GM21737 (cell line): ENCODE measurements around the gene PARL.
"Not testable (repeated sequence)": the region's sequence is repeated elsewhere in the genome, so short reads cannot be mapped to it uniquely, and the experiment has no call there.

ENCODE experiments used
- ATAC-seq: cut with Tn5 transposase; IDR thresholded peaks from one replicate; pipeline ENCODE4 v1.9.1; 2021; ENCODE audit warnings: mild to moderate bottlenecking, moderate library complexity; ENCODE audit not compliant: unreplicated experiment

PARL gene

DNA sequence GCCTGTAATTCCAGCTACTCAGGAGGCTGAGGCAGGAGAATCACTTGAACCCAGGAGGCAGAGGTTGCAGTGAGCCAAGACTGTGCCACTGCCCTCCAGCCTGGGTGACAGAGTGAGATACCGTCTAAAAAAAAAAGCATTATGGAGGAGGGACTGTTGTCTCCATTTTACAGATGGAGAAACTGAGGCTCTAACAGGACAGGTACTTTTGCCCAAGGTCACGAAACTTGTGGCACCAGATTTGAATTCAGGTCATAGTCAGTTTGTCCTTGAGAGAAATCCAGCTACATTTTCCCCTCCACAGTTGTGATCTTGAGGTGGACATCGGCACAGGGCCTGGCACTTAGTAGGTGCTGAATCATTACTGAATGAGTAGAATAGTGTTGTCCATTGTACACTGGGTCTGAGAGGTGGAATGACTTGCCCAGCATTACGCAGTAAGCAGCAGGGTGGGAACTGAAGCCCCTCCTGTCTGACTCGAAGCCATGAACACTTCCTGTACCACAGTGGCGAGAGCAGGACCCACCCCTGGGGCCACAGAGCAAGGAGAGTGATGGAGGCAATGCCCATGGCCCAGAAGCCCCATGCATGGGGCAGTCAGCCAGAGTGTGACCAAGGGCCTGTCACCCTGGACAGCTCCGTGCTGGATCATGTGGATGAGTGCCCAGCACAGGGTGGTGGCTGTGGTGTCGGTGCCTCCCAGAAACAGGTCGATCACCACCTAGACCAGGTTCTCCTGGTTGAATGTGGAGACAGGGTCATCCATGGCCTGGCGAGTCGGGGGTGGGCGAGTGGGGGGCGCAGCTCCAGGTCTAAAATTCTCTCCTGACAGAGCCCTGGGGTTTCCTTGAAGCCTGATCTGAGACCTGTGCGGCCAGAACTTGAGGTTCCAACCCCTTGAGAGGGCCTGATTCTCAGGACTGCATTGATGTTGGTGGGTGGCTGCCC is 20.4 kb upstream of the PARL start:
- ATAC-seq = no peak

DNA sequence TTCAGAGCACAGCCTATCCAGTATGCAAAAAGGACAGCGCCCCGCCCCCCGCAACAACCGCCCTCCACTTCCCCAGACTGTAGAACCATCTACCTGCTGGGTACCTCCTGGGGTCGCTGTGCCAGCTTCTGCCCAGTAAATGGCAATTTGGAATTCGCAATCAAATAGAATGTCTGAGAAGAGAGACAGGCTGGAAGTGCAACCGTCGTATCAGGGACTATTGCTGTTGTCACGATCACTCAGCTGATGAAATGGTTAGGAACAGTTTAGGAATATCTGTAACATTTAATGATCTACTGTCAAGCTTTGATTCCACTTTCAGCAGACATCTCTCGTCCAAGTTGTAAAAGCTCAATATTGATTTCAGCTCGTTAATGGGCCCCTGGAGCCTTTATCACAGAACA is 13.3 kb upstream of the PARL start:
- ATAC-seq = no peak

DNA sequence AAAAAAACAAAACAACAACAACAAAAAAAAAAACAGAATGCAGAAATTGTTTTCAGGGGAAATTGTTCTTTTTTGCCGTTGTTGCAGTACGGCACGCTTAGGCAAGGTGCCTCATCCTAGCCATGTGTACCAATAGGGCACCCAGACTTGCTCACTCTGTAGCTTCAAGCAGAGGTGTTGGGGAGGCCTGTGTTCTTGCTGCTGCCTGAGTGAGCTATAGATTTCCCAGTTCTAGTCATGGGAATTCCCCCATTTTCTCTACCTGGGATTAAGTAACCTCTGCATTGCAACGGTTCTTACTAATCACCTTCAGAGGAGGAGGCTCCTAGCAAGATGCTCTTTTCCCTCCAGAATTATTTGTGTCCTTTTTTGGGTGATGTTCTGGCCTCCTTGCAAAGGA is 12.9 kb upstream of the PARL start:
- no peak for ATAC-seq

DNA sequence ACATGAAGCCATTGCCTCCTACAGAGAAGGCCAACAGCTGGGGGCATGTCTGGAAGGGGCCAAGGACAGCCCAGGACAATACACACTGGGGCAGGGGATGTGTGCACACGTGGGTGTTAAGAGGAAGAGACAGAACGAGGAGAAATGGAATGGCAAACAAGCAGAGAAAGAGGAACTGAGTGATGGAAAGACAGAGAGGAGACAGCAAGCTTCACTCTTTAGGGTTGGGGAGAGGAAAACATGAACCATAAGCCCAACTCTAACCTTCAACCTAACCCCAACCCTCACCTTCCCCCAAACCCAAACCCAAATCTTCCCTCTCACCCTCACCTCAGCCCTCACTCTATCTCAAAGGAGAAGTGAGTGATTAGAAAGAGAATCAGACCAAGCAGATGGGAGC is 11.9 kb upstream of the PARL start:
- no peak for ATAC-seq

DNA sequence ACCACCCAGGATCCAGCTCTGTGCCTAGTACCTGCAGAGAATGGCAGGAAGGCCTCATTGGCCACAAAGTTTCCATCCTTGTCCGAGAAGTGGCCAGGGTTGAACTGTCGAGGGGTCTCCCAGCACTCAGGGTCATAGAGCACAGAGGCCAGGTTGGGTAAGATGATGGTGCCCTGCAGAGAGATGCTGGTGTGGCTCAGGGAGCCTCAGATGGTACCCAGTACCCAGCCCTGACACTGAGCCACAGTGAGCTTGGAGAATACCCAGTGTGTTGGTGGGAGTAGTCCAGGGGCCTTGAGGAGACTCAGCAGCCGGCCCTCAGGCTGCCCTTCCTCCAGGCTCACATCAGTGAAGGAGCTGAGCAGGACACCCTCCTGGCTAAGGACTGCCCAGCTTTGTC is 11.5 kb upstream of the PARL start:
- no peak for ATAC-seq

DNA sequence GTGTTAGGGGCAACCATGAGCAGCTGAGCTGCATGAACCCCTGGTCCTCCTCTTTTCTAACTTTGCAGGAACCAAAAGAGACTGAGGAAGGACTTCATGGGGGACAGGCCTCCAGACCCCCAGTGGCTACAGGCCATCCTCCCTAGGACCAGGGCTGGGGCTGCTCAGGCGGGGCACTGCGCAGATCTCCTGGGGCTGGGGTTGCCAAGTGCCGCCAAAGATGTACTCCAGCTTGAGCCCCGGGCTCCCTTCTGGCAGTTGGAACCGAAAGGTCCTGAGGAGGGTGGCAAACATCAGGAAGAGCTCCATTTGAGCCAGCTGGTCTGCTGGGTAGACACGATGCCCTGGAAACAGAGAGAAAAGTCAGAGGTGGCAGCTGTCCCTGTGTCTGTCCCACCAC is 11.1 kb upstream of the PARL start:
- ATAC-seq = no peak

DNA sequence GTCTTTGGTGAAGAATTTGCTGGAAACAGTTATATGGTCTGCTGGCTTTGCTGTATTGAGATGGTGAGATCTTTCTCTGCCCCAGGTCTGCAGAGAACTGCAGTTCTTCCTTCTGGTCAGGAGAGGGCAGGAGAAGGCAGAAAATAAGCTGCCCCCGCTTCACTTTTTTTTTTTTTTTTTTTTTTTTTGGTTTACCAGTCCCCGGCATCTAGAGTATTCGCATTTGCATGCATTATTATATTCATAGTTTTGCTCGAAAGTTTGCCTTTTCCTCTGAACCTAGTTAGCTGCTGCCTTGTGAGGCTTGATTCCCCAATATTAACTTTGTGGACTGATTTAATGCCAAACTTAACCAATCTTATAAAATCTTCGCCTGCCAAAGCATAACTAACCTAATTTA is 10.6 kb upstream of the PARL start:
- ATAC-seq = no peak

DNA sequence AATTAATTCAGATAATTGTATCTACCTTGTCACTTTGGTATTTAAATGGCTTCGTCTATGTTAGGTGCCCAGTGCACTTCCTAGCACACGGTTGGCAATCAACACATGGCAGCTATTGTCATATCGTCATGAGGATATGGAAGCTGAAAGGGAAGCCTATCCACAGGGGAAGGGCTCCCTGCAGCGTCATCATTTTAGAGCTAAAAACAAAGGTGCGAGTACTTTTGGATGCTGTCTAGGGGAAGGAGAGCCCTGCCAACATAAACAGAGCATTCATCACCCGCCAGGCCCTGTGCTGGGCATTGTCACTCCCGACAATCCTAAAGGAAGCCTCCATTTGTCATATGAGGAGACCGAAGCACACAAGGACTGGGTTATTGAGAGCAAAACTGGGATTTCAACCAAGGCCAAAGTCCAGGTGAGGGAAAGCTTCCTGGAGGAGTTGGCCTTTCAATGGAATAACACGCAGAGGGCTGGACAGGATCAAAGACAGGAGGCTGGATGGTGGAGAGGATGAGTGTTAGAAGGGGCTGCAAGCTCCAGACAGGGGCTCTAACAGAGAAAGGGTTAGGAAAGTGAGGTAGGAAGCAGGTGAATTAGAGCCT is 8.0 kb upstream of the PARL start:
- ATAC-seq = no peak

DNA sequence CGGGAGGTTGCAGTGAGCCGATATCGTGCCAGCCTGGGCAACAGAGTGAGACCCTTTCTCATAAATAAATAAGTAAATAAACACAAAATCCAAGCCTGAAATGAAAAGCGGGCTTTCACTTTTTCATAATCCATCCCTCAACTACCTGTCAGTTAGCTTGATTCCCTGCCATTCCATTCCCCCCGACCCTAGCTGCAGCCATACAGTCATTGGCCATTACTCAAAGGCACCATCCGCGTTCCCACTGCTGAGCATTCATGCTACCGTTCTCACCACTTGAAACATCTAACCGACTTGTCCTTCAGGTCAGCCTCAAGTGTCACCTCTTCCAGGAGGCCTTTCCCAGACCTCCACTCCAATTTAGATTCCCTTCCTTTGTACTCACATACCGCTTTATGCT is 1.1 kb upstream of the PARL start:
- no peak for ATAC-seq

DNA sequence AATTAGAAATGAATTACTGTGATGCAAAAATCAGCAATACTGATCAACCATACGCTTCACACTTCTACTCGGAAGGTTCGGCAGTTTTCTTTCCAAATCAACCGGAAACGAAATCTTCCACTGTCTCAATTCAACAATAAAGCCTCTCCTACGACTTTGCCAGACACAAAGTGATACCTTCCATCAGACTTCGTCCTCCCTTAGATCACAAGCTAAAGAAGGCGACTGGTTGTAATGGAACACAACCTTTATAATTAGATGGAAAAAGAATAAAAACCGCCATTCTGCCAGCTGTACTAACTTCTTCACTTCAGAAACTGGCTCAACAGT is 618 bp downstream of the PARL start:
- ATAC-seq = no peak

DNA sequence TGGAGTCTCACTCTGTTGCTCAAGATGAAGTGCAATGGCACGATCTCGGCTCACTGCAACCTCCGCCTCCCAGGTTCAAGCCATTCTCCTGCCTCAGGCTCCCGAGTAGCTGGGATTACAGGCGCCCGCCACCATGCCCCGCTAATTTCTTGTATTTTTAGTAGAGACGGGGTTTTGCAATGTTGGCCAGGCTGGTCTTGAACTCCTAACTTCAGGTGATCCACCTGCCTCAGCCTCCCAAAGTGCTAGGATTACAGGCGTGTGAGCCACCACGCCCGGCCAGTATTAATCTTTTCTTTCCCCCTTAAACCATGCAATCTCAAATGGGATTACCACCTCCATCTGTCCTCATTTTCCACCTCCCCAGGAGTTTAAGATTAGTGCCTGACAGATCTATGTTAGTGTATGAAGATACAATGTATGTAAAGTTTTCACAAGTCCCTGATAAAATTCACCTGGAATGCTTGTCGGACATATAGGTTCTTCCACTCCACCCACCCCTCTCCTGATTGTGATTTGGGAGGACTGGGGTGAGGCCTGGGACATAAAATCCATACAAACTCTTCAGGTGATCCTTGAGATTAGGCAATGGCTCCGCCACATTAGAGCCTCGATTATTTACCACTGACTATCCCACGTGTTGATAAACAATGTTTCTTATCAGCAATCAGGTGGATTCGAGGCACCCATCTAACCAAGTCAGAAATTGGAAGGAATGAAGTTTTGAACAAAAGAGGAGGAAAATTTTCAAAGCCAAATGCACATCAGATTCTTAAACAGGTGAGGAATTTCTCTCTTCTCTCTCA is 1.2 kb downstream of the PARL start:
- ATAC-seq = no peak

DNA sequence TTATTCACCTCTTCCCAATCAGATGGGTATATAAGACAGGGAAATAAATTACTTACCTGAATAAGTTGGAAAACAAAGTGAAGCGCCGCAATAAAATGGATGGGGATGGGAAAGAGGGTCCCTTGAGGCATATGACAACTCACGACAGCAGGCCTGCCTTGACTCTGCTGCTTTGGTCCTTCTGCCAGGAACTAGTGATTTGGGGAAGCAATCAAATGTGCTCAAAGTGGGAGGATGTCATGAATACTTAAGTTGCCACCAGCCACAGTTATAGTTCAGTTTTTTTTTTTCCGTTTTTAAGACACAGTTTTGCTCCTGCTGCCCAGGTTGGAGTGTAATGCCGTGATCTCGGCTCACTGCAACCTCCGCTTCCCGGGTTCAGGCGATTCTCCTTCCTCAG is 4.6 kb downstream of the PARL start:
- no peak for ATAC-seq

DNA sequence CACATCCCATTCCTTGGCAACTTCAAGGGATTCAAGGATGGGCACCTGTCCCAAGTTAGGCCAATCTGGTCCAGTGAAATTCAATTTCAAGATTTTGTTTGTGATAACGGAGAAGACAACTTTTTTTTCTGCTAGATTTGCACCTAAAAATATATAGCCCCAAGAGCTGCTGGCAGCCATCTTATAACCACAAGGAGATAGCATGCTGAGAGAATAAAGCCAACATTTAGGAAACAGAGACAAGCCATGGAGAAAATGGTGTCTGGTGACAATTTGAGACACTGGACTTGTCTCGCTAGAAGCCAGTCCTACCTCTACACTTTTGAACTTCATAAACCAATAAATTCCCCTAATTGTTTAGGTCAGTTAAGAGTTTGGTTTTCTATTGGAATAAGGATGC is 5.4 kb downstream of the PARL start:
- ATAC-seq = no peak

DNA sequence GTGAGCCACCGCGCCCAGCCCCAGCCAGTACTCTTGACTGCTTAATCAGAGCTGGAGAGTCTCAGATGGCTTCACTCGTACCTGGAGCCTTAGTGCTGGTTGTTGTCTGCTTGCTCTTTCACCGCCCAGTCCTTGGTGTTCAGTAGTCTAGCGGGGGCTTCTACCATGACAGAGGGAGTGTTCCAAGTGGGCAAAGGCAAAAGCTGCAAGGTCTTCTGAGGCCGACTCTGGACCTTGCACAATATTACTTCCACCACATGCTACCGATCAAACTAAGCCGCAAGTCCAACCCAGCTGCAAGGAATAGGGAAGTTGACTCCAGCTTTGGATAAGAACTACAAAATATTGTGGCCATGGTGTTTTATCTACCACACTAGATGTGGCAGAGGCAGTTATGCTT is 6.6 kb downstream of the PARL start:
- no peak for ATAC-seq

DNA sequence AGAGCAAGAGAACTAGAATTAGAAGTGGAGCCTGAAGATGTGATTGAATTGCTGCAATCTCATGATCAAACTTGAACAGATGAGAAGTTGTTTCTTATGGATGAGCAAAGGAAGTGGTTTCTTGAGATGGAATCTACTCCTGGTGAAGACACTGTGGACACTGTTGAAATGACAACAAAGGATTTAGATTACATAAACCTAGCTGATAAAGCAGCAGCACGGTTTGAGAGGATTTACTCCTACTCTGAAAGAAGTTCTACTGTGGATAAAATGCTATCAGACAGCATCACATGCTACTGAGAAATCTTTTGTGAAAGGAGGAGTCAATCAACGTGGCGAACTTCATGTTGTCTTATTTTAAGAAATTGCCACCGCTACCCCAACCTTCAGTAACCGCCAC is 7.5 kb downstream of the PARL start:
- ATAC-seq = not testable (repeated sequence)

DNA sequence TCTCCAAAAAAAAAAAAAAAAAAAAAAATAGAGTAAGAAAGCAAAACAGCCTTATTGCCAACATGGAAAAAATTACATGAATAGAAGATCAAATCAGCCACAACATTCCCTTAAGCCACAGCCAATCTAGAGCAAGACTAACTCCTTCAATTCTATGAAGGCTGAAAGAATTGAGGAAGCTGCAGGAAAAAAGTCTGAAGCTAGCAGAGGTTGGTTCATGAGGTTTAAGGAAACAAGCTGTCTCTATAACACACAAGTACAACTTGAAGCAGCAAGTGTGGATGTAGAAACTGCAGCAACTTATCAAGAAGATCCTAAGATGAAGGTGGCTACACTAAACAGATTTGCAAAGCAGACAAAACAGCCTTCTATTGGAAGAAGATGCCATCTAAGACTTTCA is 9.3 kb downstream of the PARL start:
- no peak for ATAC-seq

DNA sequence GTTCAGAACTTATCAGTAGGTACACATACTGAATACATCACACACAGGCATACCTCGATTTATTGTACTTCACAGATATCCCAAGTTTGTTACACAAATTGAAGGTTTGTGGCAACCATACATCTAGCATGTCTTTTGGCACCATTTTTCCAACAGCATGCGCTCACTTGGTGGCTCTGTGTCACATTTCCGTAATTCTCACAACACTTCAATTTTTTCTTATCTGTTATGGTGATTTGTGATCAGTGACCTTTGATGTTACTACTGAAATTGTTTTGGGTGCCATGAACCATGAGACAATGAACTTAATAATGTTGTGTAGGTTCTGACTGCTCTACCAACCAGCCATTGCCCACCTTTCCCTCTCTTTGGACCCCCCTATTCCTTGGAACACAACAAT is 10.8 kb downstream of the PARL start:
- ATAC-seq = no peak

DNA sequence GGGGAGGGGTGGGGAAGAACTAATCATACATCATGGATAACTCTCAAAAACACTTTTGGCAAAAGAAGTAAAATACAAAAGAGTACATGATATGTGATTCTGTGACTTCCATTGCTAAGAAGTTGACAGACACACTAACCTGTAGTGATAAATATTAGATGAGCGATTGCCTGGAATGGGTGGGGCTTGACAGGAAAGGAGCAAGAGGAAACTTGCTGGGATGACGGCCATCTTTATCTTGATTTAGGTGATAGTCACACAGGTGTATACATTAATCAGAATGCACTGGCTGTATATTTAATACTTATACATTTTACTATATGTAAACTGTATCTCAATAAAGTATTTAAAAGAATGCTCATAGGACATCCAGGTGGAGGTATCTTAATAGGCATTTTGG is 13.1 kb downstream of the PARL start:
- no peak for ATAC-seq

DNA sequence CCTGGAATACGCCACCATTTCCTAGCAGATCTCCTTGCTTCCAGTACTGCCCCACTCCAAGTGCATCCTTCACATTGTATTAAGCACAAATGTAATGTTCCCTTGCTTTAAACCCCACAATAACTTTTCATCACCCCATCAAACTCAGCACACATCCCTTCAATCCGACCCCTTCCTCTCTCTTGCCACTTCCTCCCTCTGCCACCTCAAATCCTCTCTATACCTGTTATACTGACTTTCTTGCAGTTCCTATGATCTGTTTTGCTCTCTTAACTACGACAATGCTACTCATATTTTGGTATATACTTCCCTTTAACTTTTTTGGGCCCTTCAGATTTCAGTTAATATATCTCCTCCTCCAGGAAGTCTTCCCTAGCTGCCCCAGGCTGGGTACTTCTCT is 14.1 kb downstream of the PARL start:
- ATAC-seq = no peak

DNA sequence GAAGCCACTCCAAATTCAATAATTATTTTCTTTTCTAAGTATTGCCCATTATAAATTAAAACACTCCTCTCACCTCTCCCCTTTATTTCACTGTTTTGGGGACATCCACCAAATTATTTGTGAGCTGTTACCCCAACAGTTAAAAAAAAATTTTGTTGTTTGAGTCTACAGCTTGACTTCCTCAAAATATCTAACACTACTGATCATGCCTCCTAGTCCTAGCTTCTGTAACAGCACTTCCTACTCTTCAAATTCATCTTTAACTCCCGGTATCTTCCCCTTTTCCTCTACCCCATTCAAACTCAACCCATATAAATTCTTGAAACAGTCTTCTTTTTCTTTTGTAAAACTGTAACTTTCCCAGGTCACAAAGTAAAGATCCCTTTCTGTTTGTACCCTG is 15.9 kb downstream of the PARL start:
- no peak for ATAC-seq

DNA sequence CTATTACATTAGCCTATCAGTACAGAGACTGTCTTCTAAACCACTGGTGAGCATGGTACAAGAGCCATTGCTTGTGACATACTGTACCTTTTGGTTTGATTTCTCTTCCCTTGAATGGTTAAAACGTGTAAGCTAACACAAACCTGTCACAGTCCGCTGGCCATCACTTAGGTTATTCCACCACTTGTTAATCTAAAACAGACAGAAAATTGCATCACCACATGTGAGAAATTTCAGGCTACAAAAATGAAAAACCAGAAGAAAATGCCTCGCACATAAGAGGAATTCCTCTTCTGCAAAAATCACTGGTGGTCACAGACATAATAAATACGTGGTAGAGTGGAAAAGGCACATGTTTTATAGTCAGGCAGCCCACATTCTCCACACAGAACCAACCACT is 22.1 kb downstream of the PARL start:
- no peak for ATAC-seq

DNA sequence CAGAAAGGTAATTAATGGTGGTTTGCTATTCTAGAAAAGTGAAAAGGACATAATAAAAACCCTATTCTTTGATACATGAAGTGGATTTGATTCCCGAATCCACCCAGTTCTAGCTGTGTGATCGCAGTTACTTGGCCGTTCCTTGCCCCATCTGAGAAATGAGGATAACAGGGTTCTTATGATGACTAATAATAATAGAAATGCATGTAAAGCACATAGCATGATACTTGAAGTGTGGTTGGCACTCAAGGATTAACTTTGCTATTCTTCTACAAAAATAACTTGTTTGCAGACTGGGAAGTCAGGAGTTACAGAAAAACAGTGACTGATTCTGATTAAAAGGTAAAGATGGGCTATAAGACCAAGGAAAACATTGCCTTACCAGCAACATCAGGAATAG is 26.8 kb downstream of the PARL start:
- no peak for ATAC-seq
